Measurements from ENCODE around the gene UBR4.

DNA sequence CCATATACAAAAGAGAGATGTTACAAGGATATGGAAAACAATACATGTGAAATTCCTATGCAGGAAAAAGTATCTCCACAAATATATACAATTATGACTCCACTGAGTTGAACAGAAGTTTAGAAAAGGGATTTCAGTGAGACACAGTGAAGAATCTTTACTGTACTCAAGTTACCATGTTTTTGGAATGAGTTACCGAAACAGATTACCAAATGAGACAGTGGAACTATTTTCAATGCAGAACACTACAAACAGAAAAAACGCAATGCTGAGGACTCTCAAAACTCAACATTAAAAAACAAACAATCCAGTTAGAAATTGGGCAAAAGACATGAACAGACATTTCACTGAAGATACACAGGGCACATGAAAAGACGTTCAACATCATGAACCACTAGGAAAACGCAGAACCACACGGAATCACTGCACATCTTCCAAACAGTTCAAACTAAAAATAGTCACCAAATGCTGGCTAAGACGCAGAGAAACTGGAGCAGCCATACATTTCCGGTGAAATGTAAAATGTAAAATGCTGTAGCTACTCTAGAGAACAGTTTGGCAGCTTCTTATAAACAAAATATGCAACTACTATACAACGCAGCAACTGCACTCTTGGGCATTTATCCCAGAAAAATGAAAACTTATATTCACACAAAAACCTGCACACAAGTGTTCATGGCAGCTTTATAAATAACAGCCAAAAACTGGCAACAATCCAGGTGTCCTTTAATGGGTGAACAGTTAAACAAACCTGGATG is 118.7 kb downstream of the UBR4 start:
- TF ChIP-seq, protein P1, sequence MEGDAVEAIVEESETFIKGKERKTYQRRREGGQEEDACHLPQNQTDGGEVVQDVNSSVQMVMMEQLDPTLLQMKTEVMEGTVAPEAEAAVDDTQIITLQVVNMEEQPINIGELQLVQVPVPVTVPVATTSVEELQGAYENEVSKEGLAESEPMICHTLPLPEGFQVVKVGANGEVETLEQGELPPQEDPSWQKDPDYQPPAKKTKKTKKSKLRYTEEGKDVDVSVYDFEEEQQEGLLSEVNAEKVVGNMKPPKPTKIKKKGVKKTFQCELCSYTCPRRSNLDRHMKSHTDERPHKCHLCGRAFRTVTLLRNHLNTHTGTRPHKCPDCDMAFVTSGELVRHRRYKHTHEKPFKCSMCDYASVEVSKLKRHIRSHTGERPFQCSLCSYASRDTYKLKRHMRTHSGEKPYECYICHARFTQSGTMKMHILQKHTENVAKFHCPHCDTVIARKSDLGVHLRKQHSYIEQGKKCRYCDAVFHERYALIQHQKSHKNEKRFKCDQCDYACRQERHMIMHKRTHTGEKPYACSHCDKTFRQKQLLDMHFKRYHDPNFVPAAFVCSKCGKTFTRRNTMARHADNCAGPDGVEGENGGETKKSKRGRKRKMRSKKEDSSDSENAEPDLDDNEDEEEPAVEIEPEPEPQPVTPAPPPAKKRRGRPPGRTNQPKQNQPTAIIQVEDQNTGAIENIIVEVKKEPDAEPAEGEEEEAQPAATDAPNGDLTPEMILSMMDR (IDR thresholded peaks at IDR 0.05; ENCODE audit: poor library complexity, severe bottlenecking), result no peak
- TF ChIP-seq TAF1 (IDR thresholded peaks at IDR 0.05; ENCODE audit: low read depth), result no peak
